Fibroblast of skin of right biceps (primary cell): ENCODE data around the gene OR6C75.
"Not testable (repeated sequence)": the region's sequence is repeated elsewhere in the genome, so short reads cannot be mapped to it uniquely, and the experiment has no call there.

Experiments used
- DNase-seq: peaks from one replicate; pipeline ENCODE4 v3.0.0-alpha.2; 2013

The OR6C75 gene

GRCh38 chr12:55362675-55363074 lies at the start of gene OR6C75:
Gene OR6C75 (plus strand): TSS chr12:55362975. CDS start chr12:55365111, 2,136 bp downstream.
- no peak for DNase-seq

DNA sequence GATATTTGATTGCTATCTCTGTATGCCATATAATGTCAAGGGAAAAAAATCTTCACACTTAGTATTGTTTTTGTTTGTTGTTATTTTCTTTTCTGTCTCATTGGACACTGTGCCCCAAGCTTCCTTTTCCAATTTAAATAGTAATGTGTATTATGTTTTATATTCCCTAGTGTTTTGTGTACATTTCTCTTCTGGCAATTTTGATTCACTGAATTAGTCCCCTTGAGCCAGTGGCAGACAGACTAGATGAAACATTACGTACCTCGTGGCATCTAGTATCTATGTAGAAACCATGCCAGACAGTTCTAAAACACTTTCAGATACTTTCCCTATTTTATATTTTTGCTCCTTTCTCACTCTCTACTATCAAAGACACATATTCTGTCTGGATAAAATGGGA lies 48.7 kb upstream of the OR6C75 start, which contains the start of gene OR6C1:
TSS of gene OR6C1 (plus strand) at position 301 of the 400 bp plus-strand sequence. CDS start 6,257 bp downstream, outside the sequence.
- no peak for DNase-seq

- DNase-seq: no peak
Observed at GRCh38 chr12:55320201-55320600, 42.6 kb upstream of the OR6C75 start.

- not testable (repeated sequence) for DNase-seq
Observed at GRCh38 chr12:55325801-55326200, 37.0 kb upstream of the OR6C75 start.

- no peak for DNase-seq
Observed at GRCh38 chr12:55330446-55330845, 32.3 kb upstream of the OR6C75 start, which contains the start of gene OR6C3. Gene OR6C3 (plus strand): TSS chr12:55330746. CDS start chr12:55331701, 955 bp downstream.

DNA sequence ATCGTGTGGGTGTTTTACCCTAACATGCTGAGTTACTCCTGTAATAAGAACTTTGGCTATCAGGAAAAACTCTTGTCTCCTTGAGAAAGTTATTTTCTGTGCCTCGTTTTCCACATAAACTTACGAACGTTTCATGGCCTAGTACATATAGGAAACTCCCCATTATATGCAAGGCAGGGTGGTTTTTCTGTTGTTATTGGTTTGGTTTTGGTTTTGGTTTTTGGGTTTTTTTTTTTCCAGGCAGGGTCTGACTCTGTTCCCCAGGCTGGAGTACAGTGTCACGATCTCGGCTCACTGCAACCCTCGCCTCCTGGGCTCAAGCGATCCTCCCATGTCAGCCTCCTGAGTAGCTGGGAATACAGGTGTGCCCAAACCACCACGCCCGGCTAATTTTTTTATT lies 26.8 kb upstream of the OR6C75 start:
- DNase-seq: no peak

- not testable (repeated sequence) for DNase-seq
Observed at GRCh38 chr12:55355338-55355737, 7.4 kb upstream of the OR6C75 start.

DNA sequence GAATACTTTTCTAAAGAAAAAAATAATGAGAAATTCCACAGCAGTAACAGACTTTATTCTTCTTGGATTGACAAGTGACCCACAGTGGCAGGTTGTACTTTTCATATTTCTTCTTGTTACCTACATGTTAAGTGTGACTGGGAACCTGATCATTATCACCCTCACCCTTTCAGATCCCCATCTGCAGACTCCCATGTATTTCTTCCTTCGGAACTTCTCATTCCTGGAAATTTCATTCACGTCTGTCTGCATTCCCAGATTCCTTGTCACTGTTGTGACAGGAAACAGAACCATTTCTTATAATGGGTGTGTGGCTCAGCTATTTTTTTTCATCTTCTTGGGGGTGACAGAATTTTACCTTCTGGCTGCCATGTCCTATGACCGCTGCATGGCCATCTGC lies 2.3 kb downstream of the OR6C75 start:
- no peak for DNase-seq

GRCh38 chr12:55372521-55372920 lies 9.7 kb downstream of the OR6C75 start:
- no peak for DNase-seq

DNA sequence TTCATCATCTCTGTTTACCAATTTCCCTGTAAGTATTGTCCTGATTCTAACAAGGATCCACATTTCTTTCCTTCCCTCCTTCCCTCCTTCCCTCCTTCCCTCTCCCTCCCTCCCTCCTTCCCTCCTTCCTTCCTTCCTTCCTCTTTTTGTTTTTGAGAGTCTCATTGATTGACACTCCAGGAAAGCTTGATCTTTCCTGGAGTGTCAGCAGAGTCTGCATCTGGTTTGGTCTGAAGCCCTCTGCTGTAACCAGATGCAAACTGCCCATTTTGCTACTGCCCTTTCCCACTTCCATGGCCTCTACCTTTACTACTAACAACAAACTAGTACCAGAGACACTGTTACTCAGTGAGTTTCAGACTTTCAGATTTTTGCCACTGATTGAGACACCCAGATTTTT lies 23.1 kb downstream of the OR6C75 start:
- no peak for DNase-seq

GRCh38 chr12:55392032-55392795 lies 29.4 kb downstream of the OR6C75 start:
- no peak for DNase-seq

GRCh38 chr12:55396326-55396725 lies 33.6 kb downstream of the OR6C75 start:
- no peak for DNase-seq

DNA sequence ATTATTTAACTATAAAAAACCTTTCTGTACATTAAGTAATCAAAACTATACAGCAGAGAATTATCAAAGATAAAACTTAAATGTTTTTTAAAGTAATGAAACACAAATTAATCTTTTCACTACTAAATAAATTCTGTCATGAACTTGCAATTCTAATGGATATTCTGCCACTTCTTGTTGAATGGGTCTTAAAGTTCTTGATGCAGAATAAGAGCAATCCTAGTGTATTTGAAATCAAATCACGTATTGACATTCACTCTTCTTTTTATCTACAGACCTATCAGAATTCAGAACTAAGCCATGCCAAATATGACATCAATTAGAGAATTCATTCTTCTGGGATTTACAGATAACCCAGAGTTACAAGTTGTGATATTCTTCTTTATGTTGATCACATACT lies 37.5 kb downstream of the OR6C75 start, which contains the start of gene OR6C65:
TSS of gene OR6C65 (plus strand) at position 301 of the 400 bp plus-strand sequence. CDS start at position 301, 0 bp downstream.
- no peak for DNase-seq

DNA sequence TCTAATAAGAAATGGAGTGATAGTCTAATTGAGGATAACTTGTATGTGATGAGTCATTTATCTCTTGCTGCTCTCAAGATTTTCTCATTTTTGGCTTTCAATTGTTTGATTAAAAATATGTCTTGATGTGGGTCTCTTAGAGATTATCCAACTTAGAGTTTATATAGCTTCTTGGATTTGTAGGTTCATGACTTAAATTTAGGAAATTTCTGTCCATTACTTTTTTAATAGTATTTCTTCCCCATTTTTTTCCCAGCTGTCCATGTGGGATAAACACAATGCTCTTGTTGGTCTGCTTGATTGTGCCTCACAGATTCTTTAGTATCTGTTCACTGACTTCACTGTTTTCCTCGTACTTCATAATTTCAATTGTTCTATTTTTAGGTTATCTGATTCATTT lies 45.1 kb downstream of the OR6C75 start:
- DNase-seq: no peak

GRCh38 chr12:55409133-55409532 lies 46.4 kb downstream of the OR6C75 start:
- not testable (repeated sequence) for DNase-seq

DNA sequence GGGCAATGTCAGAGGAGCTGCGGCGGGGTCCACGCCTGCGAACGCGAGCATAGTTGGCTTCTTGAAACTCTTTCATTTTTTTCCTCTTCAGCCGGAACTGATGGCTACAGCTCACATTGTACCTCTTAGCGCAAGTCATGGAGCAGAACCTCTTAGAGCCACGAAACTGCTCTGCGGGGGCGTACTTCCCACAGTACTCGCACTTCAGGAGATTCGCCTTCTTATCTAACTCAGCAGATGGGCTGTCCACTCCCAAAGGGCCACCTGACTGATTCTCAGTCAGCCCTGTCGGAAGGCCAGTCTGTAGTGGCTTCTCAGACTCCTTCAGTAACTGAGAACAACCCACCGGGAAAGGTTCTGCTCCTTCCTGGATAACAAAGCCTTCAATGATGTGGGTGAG lies 49.4 kb downstream of the OR6C75 start:
- DNase-seq: not testable (repeated sequence)

- DNase-seq: not testable (repeated sequence)
Observed at GRCh38 chr12:55413498-55414388, 51.0 kb downstream of the OR6C75 start.

- not testable (repeated sequence) for DNase-seq
Observed at GRCh38 chr12:55414396-55414823, 51.6 kb downstream of the OR6C75 start.

DNA sequence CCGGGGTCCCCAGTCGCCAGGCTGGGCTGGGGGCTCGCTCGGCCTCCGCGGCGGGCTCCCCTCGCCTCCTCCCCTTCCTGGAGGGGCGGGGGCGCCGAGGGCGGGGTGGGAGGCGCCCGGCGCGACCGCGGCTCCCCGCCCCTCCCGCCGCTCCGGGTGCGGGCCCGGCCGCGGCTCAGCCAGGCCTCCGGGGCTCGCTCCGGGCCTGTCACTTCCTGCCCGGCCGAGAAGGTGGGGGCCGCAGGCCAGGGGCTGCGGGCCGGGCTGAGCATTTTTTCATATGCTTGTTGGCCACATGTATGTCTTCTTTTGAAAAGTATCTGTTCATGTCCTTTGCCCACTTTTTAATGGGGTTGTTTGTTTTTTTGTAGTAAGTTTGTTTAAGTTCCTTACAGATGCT lies 52.1 kb downstream of the OR6C75 start:
- not testable (repeated sequence) for DNase-seq

DNA sequence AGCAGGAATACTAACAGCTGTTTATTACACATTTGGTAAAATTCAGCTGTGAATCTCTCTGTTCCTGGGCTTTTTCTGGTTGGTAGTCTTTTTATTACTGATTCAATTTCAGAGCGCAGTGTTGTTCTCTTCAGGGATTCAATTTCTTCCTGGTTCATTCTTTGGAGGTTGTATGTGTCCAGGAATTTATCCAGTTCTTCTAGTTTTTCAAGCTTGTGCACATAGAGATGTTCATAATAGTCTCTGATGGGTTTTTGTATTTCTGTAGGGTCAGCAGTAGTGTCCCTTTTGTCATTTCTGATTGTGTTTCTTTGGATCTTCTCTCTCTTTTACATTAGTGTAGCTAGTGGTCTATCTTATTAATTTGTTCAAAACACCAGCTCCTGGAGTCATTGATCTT lies 54.2 kb downstream of the OR6C75 start:
- DNase-seq: no peak
